HG03571 (cell line): ENCODE measurements around the gene CLDN7.
A peak's percentile ranks its signal among the peaks of the same experiment; 100 is the strongest.

Experiments
- ATAC-seq: cut with Tn5 transposase; IDR thresholded peaks from one replicate; pipeline ENCODE4 v1.9.1; 2021; ENCODE audit not compliant: unreplicated experiment

CLDN7 gene

DNA sequence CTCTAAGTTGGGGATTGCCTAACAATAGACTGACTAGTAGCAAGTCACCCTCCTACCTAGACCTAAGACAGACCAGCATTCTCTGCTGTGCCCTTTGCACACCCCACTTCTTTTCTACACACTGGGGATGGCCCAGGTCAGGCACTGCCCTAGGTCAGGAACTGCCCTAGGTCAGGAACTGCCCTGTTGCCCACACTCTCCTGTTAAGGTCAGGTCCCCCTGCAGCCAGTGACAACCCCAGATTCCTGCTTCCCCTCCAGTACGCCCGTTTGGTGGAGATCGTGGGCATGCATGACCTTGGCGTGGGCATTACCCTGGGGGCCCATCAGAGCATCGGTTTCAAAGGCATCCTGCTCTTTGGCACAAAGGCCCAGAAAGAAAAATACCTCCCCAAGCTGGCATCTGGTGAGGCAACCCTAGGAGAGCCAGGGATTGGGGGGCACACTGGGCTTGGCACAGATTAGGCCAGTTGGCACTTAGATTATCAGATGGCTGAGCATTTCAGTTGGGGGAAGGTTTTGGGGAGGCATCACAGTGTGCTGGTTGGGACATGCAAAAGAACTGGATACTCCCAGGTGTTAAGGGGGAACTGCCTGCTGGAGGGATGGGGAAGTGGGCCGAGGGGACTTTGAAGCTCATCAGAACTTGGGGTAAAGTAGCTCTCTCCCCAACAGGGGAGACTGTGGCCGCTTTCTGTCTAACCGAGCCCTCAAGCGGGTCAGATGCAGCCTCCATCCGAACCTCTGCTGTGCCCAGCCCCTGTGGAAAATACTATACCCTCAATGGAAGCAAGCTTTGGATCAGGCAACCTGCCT, 40.8 kb downstream of the CLDN7 start:
- ATAC-seq: no peak

- ATAC-seq: no peak
Measured at GRCh38 chr17:7220593-7221277, 41.5 kb downstream of the CLDN7 start.

GRCh38 chr17:7219812-7220592, 42.3 kb downstream of the CLDN7 start, which contains the start of the genes ACADVL and DLG4:
ACADVL (plus strand) TSS chr17:7219938; CDS start chr17:7219985, 47 bp downstream.
DLG4 (minus strand) TSS chr17:7219836.
- peak; percentile 44 for ATAC-seq

DNA sequence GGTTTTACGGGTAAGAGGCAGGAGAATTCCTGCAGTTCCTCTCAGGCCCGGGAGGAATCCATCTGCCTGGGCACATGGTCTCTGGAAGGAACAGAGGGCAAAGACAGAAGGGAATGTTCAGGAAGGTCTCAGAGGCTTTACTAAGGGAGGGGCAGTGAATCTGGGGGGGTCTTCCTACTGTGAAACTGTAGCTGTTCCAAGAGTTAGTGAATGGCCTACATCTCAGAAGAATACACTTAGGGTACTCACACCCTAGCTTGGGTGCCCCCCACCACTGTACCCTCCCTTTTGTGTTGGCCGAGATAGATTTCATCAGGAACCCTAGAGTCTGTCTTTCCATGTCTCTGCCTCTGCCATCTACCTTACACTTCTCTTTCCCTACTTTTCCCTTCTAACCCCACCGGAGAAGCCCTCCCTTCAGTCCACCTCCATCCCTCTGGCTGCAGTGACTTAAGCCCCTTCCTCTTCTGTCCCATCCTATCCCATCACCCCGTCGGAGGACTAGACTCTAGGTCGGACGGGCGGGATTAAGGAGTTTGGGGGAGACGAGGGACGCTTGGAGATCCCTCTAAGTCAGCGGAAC, 43.0 kb downstream of the CLDN7 start:
- no peak for ATAC-seq

GRCh38 chr17:7218758-7219157, 43.5 kb downstream of the CLDN7 start:
- no peak for ATAC-seq

GRCh38 chr17:7218166-7218565, 44.1 kb downstream of the CLDN7 start:
- no peak for ATAC-seq

- ATAC-seq: no peak
Measured at GRCh38 chr17:7217113-7217987, 44.9 kb downstream of the CLDN7 start.

- no peak for ATAC-seq
Measured at GRCh38 chr17:7216242-7217112, 45.8 kb downstream of the CLDN7 start.

DNA sequence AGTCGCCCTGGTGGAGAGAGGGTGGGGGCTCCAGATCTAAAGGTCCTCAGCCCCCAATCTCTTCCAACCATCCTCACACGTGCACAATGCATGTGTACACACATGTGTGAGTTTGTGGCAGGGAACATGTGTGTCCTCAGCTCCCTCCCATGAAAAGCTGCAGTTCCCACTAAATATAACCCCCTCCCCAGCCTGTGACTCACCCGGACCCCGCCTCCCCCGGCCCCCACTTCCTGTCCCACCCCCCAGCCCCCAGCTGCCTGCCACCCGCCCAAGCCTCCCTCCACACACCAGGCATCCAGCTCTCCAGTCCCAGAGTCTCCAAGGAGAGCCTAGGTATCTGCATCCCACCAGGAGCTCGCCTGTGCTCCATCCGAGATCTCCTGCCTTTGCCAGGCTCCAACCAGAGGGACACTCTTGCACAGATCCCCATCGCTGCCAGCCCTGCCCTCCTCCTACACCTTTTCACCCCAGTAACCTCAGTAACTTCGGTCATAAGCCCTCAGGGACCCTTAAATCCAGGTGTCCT, 46.6 kb downstream of the CLDN7 start:
- ATAC-seq: no peak

DNA sequence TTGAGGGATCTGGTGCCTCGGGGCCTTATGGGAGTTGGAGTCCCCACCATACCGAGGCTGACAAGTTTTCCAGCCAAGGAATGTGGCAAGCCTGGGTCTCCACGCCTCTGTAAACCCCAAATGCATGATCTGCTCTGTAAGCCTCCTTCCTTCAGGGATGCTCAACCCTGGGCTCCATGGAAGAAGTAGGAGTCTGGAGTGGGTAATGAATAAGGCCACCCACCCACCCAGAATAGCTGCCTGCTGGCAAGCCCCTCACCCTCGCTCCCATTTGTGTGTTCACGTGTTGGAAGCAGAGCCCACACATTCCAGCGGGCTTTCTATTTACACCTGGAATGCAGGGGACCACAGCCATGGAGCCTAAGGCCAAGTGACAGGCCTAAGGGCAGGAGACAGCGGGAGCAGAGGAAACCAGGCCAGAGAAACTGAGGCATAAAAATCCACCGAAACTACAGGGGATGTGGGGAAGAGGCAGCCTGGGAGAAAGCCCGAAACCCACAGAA, 47.1 kb downstream of the CLDN7 start:
- no peak for ATAC-seq

- ATAC-seq: peak; percentile 70
Measured at GRCh38 chr17:7214300-7215135, 47.8 kb downstream of the CLDN7 start.

DNA sequence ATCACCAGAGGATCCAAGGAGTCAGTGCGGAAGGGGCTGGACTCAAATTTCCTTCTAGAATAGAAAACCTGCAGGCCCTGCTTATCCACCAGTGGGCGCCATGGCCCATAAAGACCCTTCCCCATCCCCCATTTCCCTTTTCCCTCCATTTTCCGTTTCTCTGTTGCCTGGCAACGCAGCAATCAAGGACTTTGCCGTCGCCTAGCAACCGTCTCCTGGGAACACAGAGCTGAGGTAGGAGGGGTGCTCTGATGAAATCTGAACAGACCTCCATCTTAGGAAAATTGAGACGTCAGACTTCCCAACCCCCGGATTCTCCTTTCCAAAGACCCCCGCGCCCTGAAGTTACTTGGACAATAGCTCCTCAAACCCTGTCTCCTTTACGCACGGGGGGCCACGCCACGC, 48.4 kb downstream of the CLDN7 start:
- ATAC-seq: no peak

DNA sequence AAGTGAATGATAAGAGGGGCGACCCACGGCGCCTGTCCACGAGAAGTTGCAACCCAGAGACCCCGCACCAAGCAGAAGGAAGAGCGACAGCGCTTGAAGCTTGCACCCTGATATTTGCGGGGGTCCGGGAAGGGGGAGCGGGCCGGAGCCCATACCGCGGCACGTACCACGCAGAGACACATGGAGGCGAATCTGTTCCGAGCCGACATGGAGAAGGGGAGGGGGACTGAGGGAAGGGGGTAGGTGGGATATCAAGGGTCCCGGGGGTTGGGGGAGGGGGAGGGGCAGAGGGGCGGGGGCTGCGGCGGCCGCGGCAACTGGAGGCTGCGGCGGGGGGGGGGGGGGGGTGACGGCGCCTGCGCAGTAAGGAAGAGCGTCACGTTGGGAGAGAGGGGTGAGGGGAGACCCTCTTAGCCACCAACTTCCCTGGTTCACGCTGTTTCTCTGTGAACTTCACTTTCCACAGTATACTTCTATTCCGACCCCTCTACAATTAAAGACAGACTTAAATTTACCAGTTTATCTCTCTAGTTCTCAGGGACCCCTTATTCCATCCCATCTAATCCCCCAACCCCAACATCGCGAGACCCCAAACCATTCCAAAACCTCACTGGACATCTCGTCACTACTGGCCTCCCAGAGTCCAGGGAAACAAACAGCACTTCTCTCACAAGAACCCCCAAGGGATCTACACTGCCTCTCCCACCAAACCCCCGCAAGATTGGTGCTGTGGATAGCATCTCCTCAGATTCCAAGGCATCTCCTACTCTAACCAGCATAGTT, 50.6 kb downstream of the CLDN7 start:
- no peak for ATAC-seq
